MV-4-11 (cell line): Measurements from ENCODE around the gene KCNG1.
"Not testable (repeated sequence)": the region's sequence is repeated elsewhere in the genome, so short reads cannot be mapped to it uniquely, and the experiment has no call there.

Source experiments
- DNase-seq: peaks from one replicate; lab custom pipeline; 2025; lab: John Stamatoyannopoulos, UW

KCNG1 gene

GRCh38 chr20:50987493-50988210 is 35.3 kb downstream of the KCNG1 start:
- peak; percentile 58 for DNase-seq

DNA sequence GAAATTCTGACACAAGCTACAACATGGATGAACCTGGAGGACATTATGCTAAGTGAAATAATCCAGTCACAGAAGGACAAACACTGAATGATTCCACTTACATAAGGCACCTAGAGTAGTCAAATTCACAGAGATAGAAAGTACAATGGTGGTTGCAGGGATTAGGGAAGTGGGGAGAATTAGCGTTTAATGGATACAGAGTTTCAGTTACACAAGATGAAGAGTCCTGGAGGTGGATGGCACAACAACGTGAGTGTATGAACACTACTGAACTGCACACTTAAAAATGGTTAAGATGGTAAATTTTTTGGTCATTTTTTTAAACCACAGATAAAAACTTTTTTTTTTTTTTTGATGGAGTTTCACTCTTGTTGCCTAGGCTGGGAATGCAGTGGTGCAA is 39.6 kb downstream of the KCNG1 start:
- DNase-seq: peak; percentile 24

GRCh38 chr20:50982363-50982762 is 40.5 kb downstream of the KCNG1 start:
- DNase-seq: peak; percentile 11

DNA sequence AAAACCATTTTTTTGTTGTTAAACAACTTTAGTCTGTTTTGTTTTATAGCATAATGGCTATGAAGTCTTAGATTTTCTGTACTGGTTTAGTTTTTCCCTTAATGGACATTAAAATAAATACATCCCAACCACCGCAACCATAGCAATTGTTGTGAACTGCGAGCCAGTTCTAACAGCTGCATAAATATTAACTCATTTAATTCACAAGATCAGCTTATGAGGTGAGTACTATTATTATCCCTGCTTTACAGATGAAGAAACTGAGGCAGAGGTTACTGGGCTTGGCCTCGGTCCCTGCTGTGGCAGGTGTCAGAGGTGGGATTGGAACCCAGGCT is 41.2 kb downstream of the KCNG1 start:
- no peak for DNase-seq

DNA sequence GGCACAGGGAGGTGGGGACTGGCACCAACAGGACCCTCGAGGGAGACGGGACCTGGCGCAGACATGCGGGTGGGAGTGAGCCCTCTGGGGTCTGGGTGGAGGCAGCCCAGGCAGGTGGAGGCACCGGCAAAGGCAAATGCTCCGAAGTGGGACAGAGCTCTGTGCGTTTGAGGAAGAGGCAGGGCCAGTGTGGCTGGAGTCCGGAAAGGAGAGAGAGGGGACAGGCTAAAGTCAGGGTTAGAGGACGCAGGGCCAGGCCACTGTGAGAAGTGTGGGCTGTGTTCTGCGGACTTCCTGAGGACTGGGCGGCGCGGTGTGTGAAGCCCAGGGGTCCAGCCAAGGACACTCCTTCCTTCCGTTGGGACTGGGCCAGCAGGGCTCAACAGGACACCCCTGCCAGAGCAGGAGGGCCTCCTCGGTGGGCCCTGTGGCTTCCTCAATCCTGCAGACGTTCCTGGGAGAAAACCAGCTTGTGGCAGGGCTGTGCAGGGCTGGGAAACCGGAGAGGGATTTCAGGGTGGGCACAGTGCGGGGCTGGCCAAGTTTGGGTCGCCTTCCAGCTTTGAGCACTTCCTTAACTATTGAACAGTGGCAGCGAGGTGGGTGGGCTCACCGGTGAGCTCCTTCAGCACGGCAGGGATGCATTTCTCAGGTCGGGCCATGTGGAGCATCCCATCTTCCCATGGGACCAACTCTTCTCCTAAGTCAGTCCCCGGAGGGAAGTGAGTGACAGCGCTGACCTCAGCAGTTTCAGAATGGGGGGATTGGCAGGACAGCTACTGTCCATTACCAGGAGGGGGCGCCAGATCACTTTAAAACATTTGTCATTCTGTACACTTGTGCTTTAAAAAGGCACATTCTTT is 41.8 kb downstream of the KCNG1 start:
- DNase-seq: peak; percentile 58

DNA sequence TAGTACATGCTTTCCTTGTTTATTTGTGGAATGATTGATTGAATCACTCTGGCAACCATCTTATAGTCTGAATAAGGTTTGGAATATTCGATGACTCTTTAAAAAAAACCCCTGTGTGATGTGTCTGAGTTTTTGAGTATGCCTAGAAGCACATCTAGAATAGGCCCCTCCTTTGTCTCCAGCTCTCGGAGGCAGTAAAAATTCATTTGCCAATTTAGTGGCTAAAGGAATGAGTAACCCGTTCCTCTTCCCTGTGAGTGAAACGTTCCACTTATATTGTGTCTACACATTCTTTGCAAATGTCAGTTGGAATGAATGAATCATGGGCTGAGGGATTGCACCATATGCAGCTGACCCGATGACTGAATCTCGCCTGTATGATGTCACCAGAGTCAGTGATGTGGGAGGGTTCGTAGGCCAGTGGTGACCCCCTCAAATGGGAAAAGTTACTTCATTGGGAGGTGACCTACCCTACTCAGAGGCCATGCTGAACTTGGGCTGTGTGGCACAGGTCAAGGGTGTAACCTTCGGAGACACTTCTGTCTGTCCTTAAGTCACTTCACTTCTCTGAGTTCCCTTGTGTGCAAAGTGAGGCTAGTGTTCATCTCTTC is 42.7 kb downstream of the KCNG1 start:
- DNase-seq: peak; percentile 96

DNA sequence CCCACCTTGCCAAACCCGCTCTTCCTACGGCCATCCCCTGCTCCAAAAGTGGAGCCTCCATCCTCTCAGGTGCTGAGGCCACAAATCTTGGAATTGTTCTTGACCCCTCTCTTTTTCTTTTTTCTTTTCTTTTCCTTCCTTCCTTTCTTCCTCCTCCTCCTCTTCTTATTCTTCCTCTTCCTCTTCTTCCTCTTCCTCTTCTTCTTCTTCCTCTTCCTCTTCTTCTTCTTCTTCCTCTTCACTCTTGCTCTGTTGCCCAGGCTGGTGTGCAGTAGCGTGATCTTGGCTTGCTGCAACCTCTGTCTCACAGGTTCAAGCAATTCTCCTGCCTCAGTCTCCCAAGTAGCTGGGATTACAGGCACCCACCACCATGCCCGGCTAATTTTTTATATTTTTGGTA is 44.4 kb downstream of the KCNG1 start:
- DNase-seq: not testable (repeated sequence)

DNA sequence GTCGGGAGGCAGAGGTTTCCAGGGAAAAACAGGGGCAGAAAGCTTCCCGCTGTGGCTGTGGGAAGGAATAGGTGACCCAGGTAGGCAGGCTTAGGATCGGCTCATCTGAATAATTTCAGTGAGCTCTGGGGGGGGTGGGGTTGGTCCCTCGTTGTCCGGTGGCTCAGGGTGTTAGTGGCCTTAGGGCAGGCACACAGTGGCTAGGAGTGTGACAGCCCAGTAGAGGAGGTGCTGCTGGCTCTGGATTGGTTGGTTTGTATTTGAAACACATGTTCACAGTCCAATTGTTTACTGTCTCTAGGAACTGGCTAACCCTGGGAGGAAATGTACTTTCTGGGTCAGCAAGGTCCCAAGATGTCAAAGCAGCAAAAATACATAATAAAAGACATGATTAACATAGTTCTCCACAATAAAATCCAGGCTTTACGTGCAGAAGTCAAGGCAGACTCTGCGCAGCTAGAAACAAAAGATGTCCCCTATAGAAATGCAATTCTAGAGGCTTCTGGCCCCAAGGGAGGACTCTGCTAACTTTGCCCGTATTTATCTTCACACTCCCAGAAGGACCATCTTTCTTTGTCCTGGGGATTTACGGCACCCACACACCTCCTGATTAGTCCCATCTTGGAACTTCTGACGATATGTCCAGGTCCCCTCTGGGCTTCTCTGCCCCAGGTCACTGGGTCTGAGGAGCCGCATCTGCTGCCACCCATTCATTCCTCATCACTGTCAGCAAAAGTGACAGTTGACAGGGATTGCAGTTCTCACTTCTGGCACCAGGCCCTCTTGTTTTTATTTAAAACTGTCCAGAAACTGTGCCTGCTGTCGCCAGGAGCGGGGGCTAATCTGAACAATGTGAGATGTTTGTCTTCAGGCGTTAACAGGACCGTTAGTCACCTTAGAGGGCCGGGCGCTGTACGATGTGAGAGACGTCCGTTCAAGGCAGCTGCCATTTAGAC is 45.6 kb downstream of the KCNG1 start:
- DNase-seq: no peak

- no peak for DNase-seq
Measured at GRCh38 chr20:50975701-50976330, 47.1 kb downstream of the KCNG1 start.

DNA sequence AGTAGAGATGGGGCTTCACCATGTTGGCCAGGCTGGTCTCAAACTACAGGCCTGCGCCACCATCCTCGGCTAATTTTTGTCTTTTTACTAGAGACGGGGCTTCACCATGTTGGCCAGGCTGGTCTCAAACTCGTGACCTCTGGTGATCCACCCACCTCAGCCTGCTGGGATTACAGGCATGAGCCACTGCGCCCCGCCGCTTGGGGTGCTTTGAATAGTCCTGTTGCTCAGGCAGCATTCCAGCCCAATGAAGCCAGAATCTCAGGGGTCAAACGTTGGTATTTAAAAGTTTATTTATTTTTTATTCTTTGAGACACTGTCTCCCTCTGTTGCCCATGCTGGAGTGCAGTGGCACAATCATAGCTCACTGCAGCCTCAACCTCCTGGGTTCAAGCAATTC is 53.0 kb downstream of the KCNG1 start:
- no peak for DNase-seq

DNA sequence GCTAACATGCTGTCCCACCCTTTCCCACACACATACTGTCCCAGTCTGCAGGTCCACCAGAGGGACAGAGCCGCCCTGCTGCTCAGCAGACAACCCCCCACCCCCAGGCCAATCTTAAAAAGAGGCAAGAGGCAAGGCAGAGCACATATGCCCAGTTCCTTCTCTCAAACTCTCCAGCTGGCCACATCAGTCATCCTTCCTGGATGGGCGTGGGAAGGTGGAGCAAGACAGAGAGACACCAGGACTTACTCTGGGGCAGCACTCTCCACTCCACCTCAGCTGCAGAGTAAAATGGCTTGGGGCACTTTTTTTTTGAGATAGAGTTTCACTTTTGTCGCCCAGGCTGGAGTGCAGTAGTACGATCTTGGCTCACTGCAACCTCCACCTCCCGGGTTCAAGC is 53.5 kb downstream of the KCNG1 start:
- no peak for DNase-seq

GRCh38 chr20:50968289-50968688 is 54.6 kb downstream of the KCNG1 start:
- no peak for DNase-seq

- DNase-seq: no peak
Measured at GRCh38 chr20:50967586-50967985, 55.3 kb downstream of the KCNG1 start.

DNA sequence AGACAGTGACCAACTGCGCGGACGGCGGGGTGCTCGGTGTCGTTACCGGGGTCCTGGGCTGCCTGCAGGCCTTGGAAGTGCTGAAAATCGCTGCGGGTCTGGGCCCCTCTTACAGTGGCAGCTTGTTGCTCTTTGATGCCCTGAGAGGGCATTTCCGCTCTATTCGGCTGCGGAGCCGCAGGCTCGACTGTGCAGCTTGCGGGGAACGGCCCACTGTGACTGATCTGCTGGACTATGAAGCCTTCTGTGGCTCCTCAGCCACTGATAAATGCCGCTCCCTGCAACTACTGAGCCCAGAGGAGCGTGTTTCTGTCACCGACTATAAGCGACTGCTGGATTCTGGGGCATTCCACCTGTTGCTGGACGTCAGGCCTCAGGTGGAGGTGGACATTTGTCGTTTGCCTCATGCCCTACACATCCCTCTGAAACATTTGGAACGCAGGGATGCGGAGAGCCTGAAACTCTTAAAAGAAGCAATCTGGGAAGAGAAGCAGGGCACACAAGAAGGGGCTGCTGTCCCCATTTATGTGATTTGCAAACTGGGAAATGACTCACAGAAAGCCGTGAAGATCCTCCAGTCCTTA is 63.3 kb downstream of the KCNG1 start:
- DNase-seq: no peak

GRCh38 chr20:50958615-50959542 is 64.0 kb downstream of the KCNG1 start, which contains the start of gene MOCS3:
MOCS3 (plus strand) TSS chr20:50958818; CDS start chr20:50958843, 25 bp downstream.
- DNase-seq: peak; percentile 94

GRCh38 chr20:50957798-50958614 is 64.9 kb downstream of the KCNG1 start, which contains the start of gene DPM1:
DPM1 (minus strand) TSS chr20:50958532; CDS start chr20:50958523, 9 bp downstream.
- peak; percentile 94 for DNase-seq

GRCh38 chr20:50957276-50957675 is 65.6 kb downstream of the KCNG1 start:
- DNase-seq: peak; percentile 19

GRCh38 chr20:50953821-50954220 is 69.1 kb downstream of the KCNG1 start:
- no peak for DNase-seq
